Caco-2 (cell line): ENCODE results near the gene IKBKE. TPM values are rescaled to one million over a fixed set of nuclear protein-coding genes. Genes with fewer than 3 reads are reported as not detected.

Experiments
- BruUV-seq: library from RNA; stranded (reverse); fragments of 400-500 nt; replicated peaks from 2 replicates; lab custom pipeline; 2021; lab: Mats Ljungman, UMichigan
- CTCF ChIA-PET: fragments of 300-600 bp; sonication (Branson Sonifier 250); formaldehyde crosslinking; loops from one replicate; lab custom pipeline; 2022; ENCODE audit warnings: antibody characterized with exemption; lab: Charles Lee
- POLR2A ChIA-PET: fragments of 300-600 bp; sonication (Branson Sonifier 250); formaldehyde crosslinking; loops from one replicate; lab custom pipeline; 2022; ENCODE audit warnings: antibody characterized with exemption; lab: Charles Lee
- DNase-seq, 2 experiments: peaks; one replicate each; pipeline versions ENCODE4 v3.0.0 to v3.0.0-alpha.2; 2020 to 2022
- H3K27me3 ChIP-seq: replicated peaks from 2 replicates; pipeline ENCODE4 v1.6.0; 2011; ENCODE audit warnings: low read length; ENCODE audit not compliant: control insufficient read depth, insufficient read depth
- H3K36me3 ChIP-seq: 2 replicates; pipeline ENCODE4 v1.5.1; 2011; ENCODE audit warnings: low read length; ENCODE audit not compliant: control insufficient read depth, insufficient read depth
- H3K4me1 ChIP-seq: fragments of 250-450 bp; sonication (Bioruptor Pico); 2 replicates; pipeline ENCODE4 v1.5.1; 2020; ENCODE audit warnings: mild to moderate bottlenecking
- H3K4me3 ChIP-seq: 2 replicates; pipeline ENCODE4 v1.5.1; 2011; ENCODE audit warnings: low read depth, mild to moderate bottlenecking, control low read depth, low read length
- H3K9me3 ChIP-seq: fragments of 250-450 bp; sonication (Bioruptor Pico); 2 replicates; pipeline ENCODE4 v1.5.1; 2020; ENCODE audit warnings: mild to moderate bottlenecking, moderate library complexity
- H3K27ac Mint-ChIP-seq: one replicate; pipeline ENCODE4 v1.8.0; 2022; ENCODE audit warnings: mixed read lengths; ENCODE audit not compliant: unreplicated experiment
- H3K27me3 Mint-ChIP-seq: one replicate; pipeline ENCODE4 v1.8.0; 2022; ENCODE audit warnings: mixed read lengths; ENCODE audit not compliant: insufficient read depth, unreplicated experiment
- H3K36me3 Mint-ChIP-seq: one replicate; pipeline ENCODE4 v1.8.0; 2022; ENCODE audit warnings: mild to moderate bottlenecking, mixed read lengths; ENCODE audit not compliant: insufficient read depth, unreplicated experiment
- H3K4me1 Mint-ChIP-seq: one replicate; pipeline ENCODE4 v1.8.0; 2022; ENCODE audit warnings: low read depth, mixed read lengths; ENCODE audit not compliant: unreplicated experiment
- H3K4me3 Mint-ChIP-seq: one replicate; pipeline ENCODE4 v1.8.0; 2022; ENCODE audit warnings: mild to moderate bottlenecking, moderate library complexity, mixed read lengths; ENCODE audit not compliant: unreplicated experiment
- H3K9me3 Mint-ChIP-seq: one replicate; pipeline ENCODE4 v1.8.0; 2022; ENCODE audit warnings: mixed read lengths; ENCODE audit not compliant: unreplicated experiment
- intact Hi-C: fragments of 100-400 bp; cut with micrococcal nuclease; formaldehyde crosslinking; loops from one replicate; pipeline ENCODE4 v1.10.0; 2022; ENCODE audit not compliant: unreplicated experiment
- total RNA-seq: library from RNA; stranded (reverse); gene quantifications from 2 replicates; pipeline ENCODE4 v1.2.3, GENCODE V29; 2022
- TF ChIP-seq, protein P1 (sequence below), 2 experiments: fragments of 200-600 bp in 1 of 2; IDR thresholded peaks; 1 replicate in 1 of 2; 2 replicates in 1 of 2; pipeline versions ENCODE4 v1.5.1 to v1.8.0; 2011 to 2022; ENCODE audit warnings: antibody characterized with exemption in 1 of 2, control low read depth in 1 of 2, inconsistent platforms in 1 of 2, low read depth in 1 of 2, low read length in 1 of 2, mild to moderate bottlenecking in 1 of 2, moderate library complexity in 1 of 2; ENCODE audit not compliant: insufficient read depth in 1 of 2, severe bottlenecking in 1 of 2, unreplicated experiment in 1 of 2

IKBKE gene
- total RNA-seq, 1 experiment from 2014 or later, result 9.0 TPM

DNA sequence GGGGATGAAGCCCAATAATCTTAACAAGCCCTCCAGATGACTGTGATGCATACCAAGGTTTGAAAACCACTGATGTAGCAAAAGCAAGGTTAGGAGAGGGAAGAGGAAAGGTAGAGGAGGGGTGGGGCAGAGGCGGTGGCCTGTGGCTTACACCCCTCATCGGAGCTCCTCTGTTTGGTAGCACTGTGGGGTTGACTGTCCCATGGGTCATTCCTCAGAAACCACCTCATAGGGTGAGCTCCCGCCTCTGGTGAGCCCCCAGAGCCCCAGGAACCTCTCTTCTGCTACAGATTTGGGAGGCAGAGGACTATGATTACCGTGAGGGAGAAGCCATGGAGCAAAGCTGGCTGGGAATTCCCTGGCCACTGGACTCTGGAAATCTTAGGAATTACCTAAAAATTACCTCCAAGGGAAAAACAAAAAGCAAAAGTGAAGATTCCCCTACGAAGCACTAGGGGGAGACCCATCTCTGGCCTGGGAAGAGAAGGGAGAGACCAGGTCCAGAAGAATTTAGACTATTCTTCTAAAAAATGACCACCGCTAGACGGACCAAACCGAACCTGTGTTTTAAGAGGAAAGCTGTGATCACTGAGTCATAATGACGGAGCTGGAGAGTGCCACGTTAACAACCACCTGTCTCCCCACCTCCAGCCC lies 35.6 kb downstream of the IKBKE start:
- Mint-ChIP-seq H3K27me3 (peaks cover 16% of the 10 kb centered on the region), H3K27ac (no peak overlapping the region), H3K36me3 (no peaks in the 10 kb centered on the region), H3K4me3 (peak overlapping the region; percentile 62), H3K9me3 (no peaks in the 10 kb centered on the region), H3K4me1 (peaks cover 13% of the 10 kb centered on the region)
- intact Hi-C loops, result loop anchor here (1.0 to 10.0 kb wide), 3 partner anchors 41 to 159 kb away; no protein-coding TSS in a partner anchor
- DNase-seq, result no peak
- TF ChIP-seq, protein P1, sequence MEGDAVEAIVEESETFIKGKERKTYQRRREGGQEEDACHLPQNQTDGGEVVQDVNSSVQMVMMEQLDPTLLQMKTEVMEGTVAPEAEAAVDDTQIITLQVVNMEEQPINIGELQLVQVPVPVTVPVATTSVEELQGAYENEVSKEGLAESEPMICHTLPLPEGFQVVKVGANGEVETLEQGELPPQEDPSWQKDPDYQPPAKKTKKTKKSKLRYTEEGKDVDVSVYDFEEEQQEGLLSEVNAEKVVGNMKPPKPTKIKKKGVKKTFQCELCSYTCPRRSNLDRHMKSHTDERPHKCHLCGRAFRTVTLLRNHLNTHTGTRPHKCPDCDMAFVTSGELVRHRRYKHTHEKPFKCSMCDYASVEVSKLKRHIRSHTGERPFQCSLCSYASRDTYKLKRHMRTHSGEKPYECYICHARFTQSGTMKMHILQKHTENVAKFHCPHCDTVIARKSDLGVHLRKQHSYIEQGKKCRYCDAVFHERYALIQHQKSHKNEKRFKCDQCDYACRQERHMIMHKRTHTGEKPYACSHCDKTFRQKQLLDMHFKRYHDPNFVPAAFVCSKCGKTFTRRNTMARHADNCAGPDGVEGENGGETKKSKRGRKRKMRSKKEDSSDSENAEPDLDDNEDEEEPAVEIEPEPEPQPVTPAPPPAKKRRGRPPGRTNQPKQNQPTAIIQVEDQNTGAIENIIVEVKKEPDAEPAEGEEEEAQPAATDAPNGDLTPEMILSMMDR (IDR thresholded peaks at IDR 0.05; ENCODE audit: insufficient read depth in 1 of 2, low read depth in 1 of 2, low read length in 1 of 2, severe bottlenecking in 1 of 2, unreplicated experiment in 1 of 2), result peak; percentile 31 to 64
- no TSS peak for BruUV-seq
- Histone ChIP-seq H3K4me3 (no peak overlapping the region), H3K36me3 (no peaks in the 10 kb centered on the region), H3K27me3 (no peaks in the 10 kb centered on the region), H3K4me1 (peaks cover 28% of the 10 kb centered on the region), H3K9me3 (no peaks in the 10 kb centered on the region)
- ChIA-PET CTCF (no interaction called here), POLR2A (no interaction called here)

DNA sequence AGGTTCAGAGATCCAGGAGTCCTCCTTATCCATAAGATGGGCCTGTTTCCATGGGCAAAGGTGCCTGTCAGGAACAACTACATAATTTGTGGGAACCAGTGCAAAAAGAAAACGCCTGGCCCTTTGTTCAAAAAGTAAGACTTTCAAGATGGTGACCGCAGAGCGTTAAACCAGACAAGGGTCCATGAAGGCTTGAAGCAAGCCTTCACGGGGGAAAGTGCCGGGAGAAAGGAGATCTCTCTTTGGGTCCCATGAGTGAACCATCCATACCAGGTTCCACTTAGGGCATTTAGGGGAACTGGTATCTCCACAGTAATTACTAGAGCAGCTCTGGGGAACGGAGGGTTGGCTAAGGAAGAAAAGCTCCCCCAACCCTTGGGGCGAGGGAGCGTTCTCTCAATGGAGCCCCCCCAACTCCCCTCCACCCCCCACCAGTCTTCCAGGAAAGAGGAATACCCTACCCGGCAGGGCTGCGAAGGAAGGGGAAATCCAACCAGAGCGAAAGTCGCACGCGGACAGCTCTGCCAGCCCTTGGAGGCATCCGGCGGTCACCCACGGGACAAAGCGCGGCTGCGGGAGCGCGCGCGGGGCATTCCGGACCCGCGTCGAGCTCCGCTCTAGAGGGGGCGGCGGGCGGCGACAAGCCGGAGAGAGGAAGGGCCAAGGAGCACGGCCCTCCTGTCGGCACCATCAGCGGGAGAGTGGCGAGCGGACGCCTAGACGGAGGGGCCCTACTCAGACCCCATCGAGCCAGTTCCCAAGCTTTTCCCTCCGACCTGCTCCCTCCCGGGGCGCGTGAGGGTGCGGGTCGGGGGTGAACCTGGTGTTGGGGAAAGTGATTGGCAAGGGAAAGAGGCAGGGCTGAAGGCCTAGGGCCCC lies 36.4 kb downstream of the IKBKE start:
- Mint-ChIP-seq H3K4me1 (peaks cover 7% of the 10 kb centered on the region), H3K27me3 (peaks cover 16% of the 10 kb centered on the region), H3K27ac (no peak overlapping the region), H3K36me3 (no peaks in the 10 kb centered on the region), H3K9me3 (no peaks in the 10 kb centered on the region), H3K4me3 (peak overlapping the region; percentile 62)
- ChIA-PET POLR2A (no interaction called here), CTCF (interaction anchor here (0.6 to 1.0 kb wide), 3 partner anchors 16 to 294 kb away, joined by 3 to 10 read pairs (median 3); partner anchors contain the start of gene EIF2D)
- Histone ChIP-seq H3K36me3 (no peaks in the 10 kb centered on the region), H3K9me3 (no peaks in the 10 kb centered on the region), H3K4me1 (peaks cover 20% of the 10 kb centered on the region), H3K4me3 (peak overlapping the region; percentile 48), H3K27me3 (no peaks in the 10 kb centered on the region)
- TF ChIP-seq, protein P1 (IDR thresholded peaks at IDR 0.05; ENCODE audit: insufficient read depth in 1 of 2, low read depth in 1 of 2, low read length in 1 of 2, severe bottlenecking in 1 of 2, unreplicated experiment in 1 of 2), result no peak
- intact Hi-C loops, result loop anchor here (1.0 to 10.0 kb wide), 3 partner anchors 41 to 158 kb away; no protein-coding TSS in a partner anchor
- DNase-seq, result no peak
- no TSS peak for BruUV-seq
